Measurements from ENCODE around the gene KCNN3.

The KCNN3 gene

DNA sequence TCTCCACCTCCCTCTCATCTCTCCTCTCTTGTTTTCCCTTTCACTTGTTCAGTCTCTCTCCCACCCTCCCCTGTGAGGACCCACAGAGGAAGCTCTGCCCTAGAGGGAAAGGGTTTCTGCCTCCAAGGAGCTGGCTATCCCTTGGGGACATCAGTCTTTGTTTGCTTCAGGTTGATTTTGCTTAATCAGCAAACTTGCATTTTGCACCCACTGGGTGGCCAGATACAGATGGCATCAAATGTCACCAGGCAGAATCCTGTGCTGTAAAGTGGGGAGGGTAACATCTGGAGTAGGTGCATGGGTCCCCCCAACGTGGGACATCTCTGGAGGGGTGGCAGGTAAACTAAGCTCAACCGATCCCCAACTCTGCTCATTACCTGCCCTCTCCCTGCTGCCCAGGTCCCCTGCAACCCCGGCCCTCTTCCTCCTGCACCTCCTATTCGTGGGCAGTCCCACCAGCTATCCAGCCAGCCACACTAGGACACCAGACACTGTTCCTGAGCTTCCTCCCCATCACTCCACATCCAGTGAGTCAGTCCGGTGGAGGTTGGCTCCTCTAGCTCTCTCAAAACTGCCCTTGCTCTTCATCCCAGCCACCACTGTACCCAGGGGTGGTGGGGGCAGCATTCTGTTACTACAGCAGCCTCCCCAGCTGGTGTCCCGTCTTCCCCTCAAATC lies 123.3 kb downstream of the KCNN3 start:
- H3K9me3 ChIP-seq (ENCODE audit: control insufficient read depth, low read length): no peaks in the 10 kb centered on the region
- 86 to 95% methylated on average over 4 to 5 of the region's 6 CpGs for WGBS, 2 experiments (ENCODE audit: insufficient coverage in 2 of 2)
- no peaks in the 10 kb centered on the region for H3K36me3 ChIP-seq (ENCODE audit: control insufficient read depth, insufficient read depth, low read length)
- no peaks in the 10 kb centered on the region for H3K4me1 ChIP-seq (ENCODE audit: control insufficient read depth, insufficient read depth, low read length, poor library complexity, severe bottlenecking)
- H3K27ac ChIP-seq (ENCODE audit: low read depth, low read length, severe bottlenecking): no peak overlapping the region
- no peak overlapping the region for H3K4me3 ChIP-seq (ENCODE audit: extremely low read depth, insufficient read depth, low read length, poor library complexity, severe bottlenecking)

DNA sequence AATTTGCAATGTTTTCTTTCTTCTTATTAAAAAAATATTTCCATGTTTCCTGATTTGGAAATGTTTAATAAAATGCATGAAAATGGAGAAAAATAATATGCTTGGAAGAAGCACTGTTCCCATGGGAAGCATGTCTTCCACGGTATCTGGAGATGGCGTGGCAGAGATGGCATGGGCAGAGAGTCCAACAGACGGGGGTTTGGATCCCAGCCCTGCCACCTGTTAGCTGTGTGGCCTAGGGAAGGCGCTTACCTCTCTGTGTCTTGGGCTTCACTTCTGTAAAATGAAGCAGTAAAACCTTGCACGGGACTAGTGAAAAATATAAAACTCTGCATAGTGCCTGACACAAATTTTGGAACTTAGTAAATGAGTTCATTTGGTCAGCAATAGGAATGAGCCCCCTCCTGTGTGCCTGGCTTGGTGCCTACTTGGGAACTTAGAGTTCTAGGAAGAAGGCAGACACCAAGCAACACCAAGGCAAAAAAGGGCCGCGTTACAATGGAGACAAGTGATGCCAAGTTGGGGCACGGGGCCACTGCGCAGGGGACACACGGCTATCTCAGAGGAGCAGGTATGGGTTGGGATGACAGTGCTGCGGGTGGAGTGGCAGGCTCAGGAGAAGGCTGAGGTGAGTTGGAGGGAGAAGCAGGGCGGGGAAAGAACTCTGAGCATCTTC lies 124.2 kb downstream of the KCNN3 start:
- Histone ChIP-seq H3K9me3 (ENCODE audit: control insufficient read depth, low read length) (no peaks in the 10 kb centered on the region), H3K27ac (ENCODE audit: low read depth, low read length, severe bottlenecking) (no peak overlapping the region), H3K4me1 (ENCODE audit: control insufficient read depth, insufficient read depth, low read length, poor library complexity, severe bottlenecking) (no peaks in the 10 kb centered on the region), H3K4me3 (ENCODE audit: extremely low read depth, insufficient read depth, low read length, poor library complexity, severe bottlenecking) (no peak overlapping the region), H3K36me3 (ENCODE audit: control insufficient read depth, insufficient read depth, low read length) (no peaks in the 10 kb centered on the region)
- 90 to 94% methylated on average over 9 to 12 of the region's 12 CpGs for WGBS, 2 experiments (ENCODE audit: insufficient coverage in 2 of 2)

DNA sequence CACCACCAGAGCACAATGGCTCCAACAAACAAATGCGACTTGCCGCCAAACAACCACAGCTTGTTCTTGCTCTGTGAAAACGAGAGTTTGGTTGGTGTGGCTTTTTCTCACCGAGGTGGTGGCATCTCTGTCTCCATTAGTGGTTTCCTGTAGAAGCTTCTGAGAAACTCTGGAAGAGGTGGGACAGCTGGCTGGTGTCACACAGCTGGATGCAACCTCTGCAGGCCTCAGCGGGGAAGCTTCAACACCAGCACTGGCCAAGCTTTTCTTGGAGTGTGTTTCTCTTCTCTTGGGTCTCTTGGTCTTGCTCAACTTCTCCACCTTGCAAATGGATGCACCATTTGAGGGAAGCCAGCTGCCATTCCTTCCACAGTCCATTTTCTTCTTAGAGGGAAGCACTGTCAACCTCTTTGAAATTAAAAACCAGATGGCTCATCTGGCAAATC lies 124.8 kb downstream of the KCNN3 start:
- Histone ChIP-seq H3K27ac (ENCODE audit: low read depth, low read length, severe bottlenecking) (no peak overlapping the region), H3K4me1 (ENCODE audit: control insufficient read depth, insufficient read depth, low read length, poor library complexity, severe bottlenecking) (no peaks in the 10 kb centered on the region), H3K4me3 (ENCODE audit: extremely low read depth, insufficient read depth, low read length, poor library complexity, severe bottlenecking) (no peak overlapping the region), H3K9me3 (ENCODE audit: control insufficient read depth, low read length) (no peaks in the 10 kb centered on the region), H3K36me3 (ENCODE audit: control insufficient read depth, insufficient read depth, low read length) (no peaks in the 10 kb centered on the region)
- 33 to 90% methylated on average over 2 to 5 of the region's 5 CpGs for WGBS, 2 experiments (ENCODE audit: insufficient coverage in 2 of 2)

DNA sequence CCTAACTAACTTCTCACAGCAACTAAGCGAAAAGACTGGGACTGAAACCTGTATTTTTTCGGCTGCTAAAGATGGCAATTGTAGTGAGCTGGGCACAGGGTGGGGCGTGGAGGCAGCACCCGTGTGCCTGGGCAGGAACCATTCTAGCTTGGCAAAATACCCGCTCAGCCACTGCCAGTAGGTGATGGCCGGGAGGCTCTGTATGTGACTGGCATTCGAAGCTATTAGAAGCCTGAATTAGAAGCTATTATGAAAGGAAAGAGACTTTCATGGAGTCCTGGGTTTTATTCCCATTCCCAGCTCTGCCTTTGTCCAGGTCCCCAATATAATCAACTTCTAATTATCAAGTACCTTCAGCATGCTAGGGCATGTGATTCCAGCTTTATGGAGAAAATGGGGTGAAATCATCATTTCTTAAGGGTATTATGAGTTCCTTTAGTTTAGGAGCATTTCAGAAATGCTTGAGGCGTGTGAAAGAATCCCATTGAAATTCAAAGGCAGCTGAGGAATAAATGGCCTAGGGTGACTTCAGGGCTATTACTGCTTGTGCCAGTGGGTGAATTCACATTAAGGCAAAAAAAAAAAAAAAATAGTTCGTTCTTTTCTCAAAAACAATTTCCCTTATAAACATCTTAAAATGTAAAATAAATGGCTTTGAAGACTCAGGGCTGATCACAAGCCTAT lies 125.6 kb downstream of the KCNN3 start:
- Histone ChIP-seq H3K36me3 (ENCODE audit: control insufficient read depth, insufficient read depth, low read length) (no peaks in the 10 kb centered on the region), H3K9me3 (ENCODE audit: control insufficient read depth, low read length) (no peaks in the 10 kb centered on the region), H3K4me3 (ENCODE audit: extremely low read depth, insufficient read depth, low read length, poor library complexity, severe bottlenecking) (no peak overlapping the region), H3K27ac (ENCODE audit: low read depth, low read length, severe bottlenecking) (no peak overlapping the region), H3K4me1 (ENCODE audit: control insufficient read depth, insufficient read depth, low read length, poor library complexity, severe bottlenecking) (no peaks in the 10 kb centered on the region)
- WGBS, 2 experiments (ENCODE audit: insufficient coverage in 2 of 2): 91 to 95% methylated on average over 4 to 6 of the region's 9 CpGs

DNA sequence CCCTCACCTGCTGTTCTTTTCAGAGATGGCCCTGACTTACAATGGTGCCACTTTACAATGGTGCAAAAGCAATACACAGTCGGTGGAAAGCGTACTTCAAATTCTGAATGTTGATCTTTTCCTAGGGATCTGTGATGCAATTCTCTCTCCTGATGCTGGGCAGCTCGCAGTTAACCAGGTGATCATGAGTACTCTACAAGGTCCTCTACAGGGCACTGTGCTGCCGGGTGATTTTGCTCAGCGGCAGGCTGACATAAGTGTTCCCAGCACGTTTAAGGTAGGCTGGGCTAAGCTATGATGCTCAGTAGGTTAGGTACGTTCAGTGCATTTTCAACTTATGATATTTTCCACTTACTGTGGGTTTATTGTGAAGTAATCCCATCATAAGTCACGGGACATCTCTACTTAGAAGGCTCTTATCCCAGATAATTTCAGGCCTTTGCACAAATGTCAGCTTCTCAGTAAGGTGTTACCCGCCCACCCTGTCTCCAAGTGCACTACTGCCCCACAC lies 126.5 kb downstream of the KCNN3 start:
- 86 to 89% methylated on average over 5 to 6 of the region's 9 CpGs for WGBS, 2 experiments (ENCODE audit: insufficient coverage in 2 of 2)
- Histone ChIP-seq H3K4me3 (ENCODE audit: extremely low read depth, insufficient read depth, low read length, poor library complexity, severe bottlenecking) (no peak overlapping the region), H3K36me3 (ENCODE audit: control insufficient read depth, insufficient read depth, low read length) (no peaks in the 10 kb centered on the region), H3K9me3 (ENCODE audit: control insufficient read depth, low read length) (no peaks in the 10 kb centered on the region), H3K27ac (ENCODE audit: low read depth, low read length, severe bottlenecking) (no peak overlapping the region), H3K4me1 (ENCODE audit: control insufficient read depth, insufficient read depth, low read length, poor library complexity, severe bottlenecking) (no peaks in the 10 kb centered on the region)

DNA sequence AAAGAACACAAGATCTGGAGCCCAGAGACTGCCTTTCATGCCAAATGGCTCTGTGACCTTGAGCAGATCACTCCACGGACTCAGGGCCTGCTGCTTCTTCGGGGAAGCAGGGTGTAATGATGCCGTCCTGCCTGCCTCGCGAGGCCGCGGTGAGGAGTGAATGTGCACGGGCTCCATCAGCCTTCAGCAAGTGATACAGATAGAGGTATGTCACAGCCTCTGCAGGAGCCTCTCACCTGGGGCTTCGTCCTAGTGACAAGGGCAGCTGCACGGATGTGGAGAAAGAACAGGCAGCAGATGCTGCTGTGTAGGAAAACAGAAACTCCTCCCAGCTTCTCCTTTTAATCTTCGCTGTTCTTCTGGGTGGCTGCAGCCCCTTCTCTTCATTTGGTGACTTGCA lies 127.5 kb downstream of the KCNN3 start:
- Histone ChIP-seq H3K36me3 (ENCODE audit: control insufficient read depth, insufficient read depth, low read length) (no peaks in the 10 kb centered on the region), H3K27ac (ENCODE audit: low read depth, low read length, severe bottlenecking) (no peak overlapping the region), H3K4me1 (ENCODE audit: control insufficient read depth, insufficient read depth, low read length, poor library complexity, severe bottlenecking) (no peaks in the 10 kb centered on the region), H3K9me3 (ENCODE audit: control insufficient read depth, low read length) (no peaks in the 10 kb centered on the region), H3K4me3 (ENCODE audit: extremely low read depth, insufficient read depth, low read length, poor library complexity, severe bottlenecking) (no peak overlapping the region)
- 90 to 92% methylated on average over 10 to 11 of the region's 11 CpGs for WGBS, 2 experiments (ENCODE audit: insufficient coverage in 2 of 2)

DNA sequence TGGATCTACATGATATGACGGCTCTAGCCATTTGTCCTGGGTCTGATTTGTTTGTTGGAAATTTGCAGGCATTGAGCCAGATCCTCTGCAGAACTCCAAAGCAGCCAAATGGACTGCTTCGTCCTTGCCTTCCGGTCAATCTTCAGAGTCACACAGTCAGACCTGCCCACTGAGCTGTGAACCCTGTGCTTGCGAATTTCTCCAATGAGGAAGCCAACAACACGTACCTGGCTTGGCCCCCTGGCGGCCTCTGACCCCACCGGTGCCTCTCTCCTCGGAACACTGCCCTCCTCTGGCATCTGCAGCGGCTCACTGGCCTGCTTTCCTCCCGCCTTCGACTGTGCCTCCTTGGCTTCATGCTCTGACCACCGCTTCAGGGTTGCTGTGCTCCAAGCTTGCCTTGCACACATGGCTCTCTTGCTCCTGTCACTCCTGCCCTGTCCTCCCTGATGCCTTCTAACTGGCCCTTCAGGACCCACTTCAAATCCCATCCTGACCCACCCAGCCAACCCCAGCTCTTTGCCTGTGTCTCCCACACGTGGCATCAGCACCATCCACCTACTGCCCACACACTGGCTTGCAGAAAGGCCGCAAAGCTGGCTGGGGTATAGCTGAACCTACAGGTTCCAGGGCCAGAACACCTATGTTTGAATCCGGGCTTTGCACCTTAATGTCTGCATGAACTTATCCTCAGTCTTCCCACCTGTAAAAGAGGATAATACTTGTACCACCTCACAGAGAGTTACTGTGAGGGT lies 128.2 kb downstream of the KCNN3 start:
- no peaks in the 10 kb centered on the region for H3K36me3 ChIP-seq (ENCODE audit: control insufficient read depth, insufficient read depth, low read length)
- no peak overlapping the region for H3K27ac ChIP-seq (ENCODE audit: low read depth, low read length, severe bottlenecking)
- H3K4me3 ChIP-seq (ENCODE audit: extremely low read depth, insufficient read depth, low read length, poor library complexity, severe bottlenecking): no peak overlapping the region
- 67 to 68% methylated on average over 14 of the region's 15 CpGs for WGBS, 2 experiments (ENCODE audit: insufficient coverage in 2 of 2)
- no peaks in the 10 kb centered on the region for H3K9me3 ChIP-seq (ENCODE audit: control insufficient read depth, low read length)
- H3K4me1 ChIP-seq (ENCODE audit: control insufficient read depth, insufficient read depth, low read length, poor library complexity, severe bottlenecking): peaks cover 5% of the 10 kb centered on the region

DNA sequence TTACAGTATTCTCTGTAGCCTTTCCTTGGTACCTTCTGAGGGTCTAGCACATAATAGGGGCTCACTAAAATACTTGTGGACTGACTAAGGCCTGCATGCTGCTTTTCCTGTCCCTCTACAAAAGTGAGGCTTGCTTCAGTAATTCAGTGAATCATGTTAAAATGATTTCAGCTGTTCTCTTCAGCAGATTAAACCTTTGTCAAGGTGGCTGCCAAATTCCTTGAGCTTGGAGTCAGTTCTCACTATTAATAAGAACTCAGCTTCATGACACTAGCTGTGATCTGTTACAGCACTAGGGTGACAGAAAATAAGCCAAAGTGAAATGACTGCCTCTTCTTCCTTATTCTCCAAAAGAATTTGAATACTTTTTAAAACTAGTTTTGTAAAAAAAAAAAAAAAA lies 128.8 kb downstream of the KCNN3 start:
- no peaks in the 10 kb centered on the region for H3K9me3 ChIP-seq (ENCODE audit: control insufficient read depth, low read length)
- peaks cover 6% of the 10 kb centered on the region for H3K4me1 ChIP-seq (ENCODE audit: control insufficient read depth, insufficient read depth, low read length, poor library complexity, severe bottlenecking)
- no peak overlapping the region for H3K27ac ChIP-seq (ENCODE audit: low read depth, low read length, severe bottlenecking)
- H3K4me3 ChIP-seq (ENCODE audit: extremely low read depth, insufficient read depth, low read length, poor library complexity, severe bottlenecking): no peak overlapping the region
- H3K36me3 ChIP-seq (ENCODE audit: control insufficient read depth, insufficient read depth, low read length): no peaks in the 10 kb centered on the region

DNA sequence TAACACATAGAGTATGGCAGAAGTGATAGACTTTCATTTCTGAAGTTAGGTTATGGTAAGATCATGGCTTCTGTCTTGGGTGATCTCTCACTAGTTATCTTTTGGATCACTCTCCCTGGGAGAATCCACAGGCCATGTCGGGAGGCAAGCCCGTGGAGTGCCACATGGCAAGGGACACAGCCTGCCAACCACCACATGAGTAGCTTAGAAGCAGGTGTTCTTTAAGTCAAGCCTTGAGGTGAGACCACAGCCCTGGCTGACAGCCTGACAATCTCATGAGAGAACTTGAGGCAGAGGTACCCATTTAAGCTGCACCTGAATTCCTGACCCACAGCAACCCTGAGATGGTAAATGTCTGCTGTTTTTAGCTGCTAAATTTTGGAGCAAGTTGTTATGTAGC lies 130.4 kb downstream of the KCNN3 start:
- H3K4me3 ChIP-seq (ENCODE audit: extremely low read depth, insufficient read depth, low read length, poor library complexity, severe bottlenecking): no peak overlapping the region
- WGBS, 2 experiments (ENCODE audit: insufficient coverage in 2 of 2): 85 to 100% methylated on average over 1 to 2 of the region's 2 CpGs
- H3K27ac ChIP-seq (ENCODE audit: low read depth, low read length, severe bottlenecking): no peak overlapping the region

DNA sequence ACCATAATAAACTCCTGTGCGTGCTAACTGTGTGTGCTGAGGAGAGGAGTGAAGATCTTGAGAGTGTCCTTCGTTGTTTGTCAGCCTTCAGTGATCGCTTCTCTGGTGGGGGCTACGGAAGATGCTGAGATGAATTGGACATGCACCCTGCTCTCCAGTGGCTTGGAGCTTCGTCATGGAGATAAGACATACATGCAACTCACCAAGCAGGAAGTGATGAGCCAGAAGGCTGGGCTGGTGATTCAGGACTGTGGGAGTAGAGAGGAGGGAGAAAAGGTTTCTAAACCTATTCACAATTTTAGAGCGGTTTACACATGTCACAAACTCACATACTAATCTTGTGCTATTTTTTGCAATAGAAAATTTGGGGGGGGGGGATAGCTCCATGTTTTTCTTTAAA lies 133.2 kb downstream of the KCNN3 start:
- Histone ChIP-seq H3K4me3 (ENCODE audit: extremely low read depth, insufficient read depth, low read length, poor library complexity, severe bottlenecking) (no peak overlapping the region), H3K27ac (ENCODE audit: low read depth, low read length, severe bottlenecking) (no peak overlapping the region), H3K36me3 (ENCODE audit: control insufficient read depth, insufficient read depth, low read length) (no peaks in the 10 kb centered on the region), H3K9me3 (ENCODE audit: control insufficient read depth, low read length) (no peaks in the 10 kb centered on the region), H3K4me1 (ENCODE audit: control insufficient read depth, insufficient read depth, low read length, poor library complexity, severe bottlenecking) (peaks cover 6% of the 10 kb centered on the region)
- WGBS, 2 experiments (ENCODE audit: insufficient coverage in 2 of 2): 83 to 100% methylated on average over 2 to 3 of the region's 6 CpGs

More for the DNA sequence above, 130.4 kb downstream of the KCNN3 start:
- H3K36me3 ChIP-seq (ENCODE audit: control insufficient read depth, insufficient read depth, low read length): no peaks in the 10 kb centered on the region
- H3K9me3 ChIP-seq (ENCODE audit: control insufficient read depth, low read length): no peaks in the 10 kb centered on the region
- peaks cover 6% of the 10 kb centered on the region for H3K4me1 ChIP-seq (ENCODE audit: control insufficient read depth, insufficient read depth, low read length, poor library complexity, severe bottlenecking)

All from mesodermal cell (in vitro differentiated cells).